Neutrophil (primary cell): ENCODE results near the gene LOXL4.

Experiments
- H3K27ac ChIP-seq: fragments of 200-600 bp; sonication (generic); 2 replicates; pipeline ENCODE4 v1.5.1; 2016; ENCODE audit warnings: mild to moderate bottlenecking, moderate library complexity
- H3K27me3 ChIP-seq: fragments of 200-600 bp; sonication (generic); 2 replicates; pipeline ENCODE4 v1.6.0; 2016; ENCODE audit warnings: mild to moderate bottlenecking
- H3K36me3 ChIP-seq: fragments of 200-600 bp; sonication (generic); 2 replicates; pipeline ENCODE4 v1.5.1; 2017
- H3K4me1 ChIP-seq, 2 experiments: fragments of 200-600 bp in 1 of 2; sonication (generic) in 1 of 2; 1 replicate in 1 of 2; 2 replicates in 1 of 2; pipeline versions ENCODE4 v1.5.1 to v1.6.1; 2013 to 2016; ENCODE audit warnings: low read depth in 1 of 2, low read length in 1 of 2, mild to moderate bottlenecking in 1 of 2, moderate library complexity in 1 of 2; ENCODE audit not compliant: control insufficient read depth in 1 of 2, insufficient read depth in 1 of 2
- H3K4me3 ChIP-seq, 2 experiments: fragments of 200-600 bp in 1 of 2; sonication (generic) in 1 of 2; 1 replicate in 1 of 2; 2 replicates in 1 of 2; pipeline ENCODE4 v1.5.1; 2013 to 2016; ENCODE audit warnings: low read depth in 1 of 2, low read length in 1 of 2, mild to moderate bottlenecking in 1 of 2, moderate library complexity in 1 of 2
- H3K9me3 ChIP-seq: fragments of 200-600 bp; sonication (generic); 2 replicates; pipeline ENCODE4 v1.5.1; 2016
- TF ChIP-seq, protein P1 (sequence below): fragments of 200-600 bp; sonication (generic); IDR thresholded peaks from 2 replicates; pipeline ENCODE4 v1.5.1; 2016; ENCODE audit warnings: antibody characterized with exemption

Gene LOXL4

DNA sequence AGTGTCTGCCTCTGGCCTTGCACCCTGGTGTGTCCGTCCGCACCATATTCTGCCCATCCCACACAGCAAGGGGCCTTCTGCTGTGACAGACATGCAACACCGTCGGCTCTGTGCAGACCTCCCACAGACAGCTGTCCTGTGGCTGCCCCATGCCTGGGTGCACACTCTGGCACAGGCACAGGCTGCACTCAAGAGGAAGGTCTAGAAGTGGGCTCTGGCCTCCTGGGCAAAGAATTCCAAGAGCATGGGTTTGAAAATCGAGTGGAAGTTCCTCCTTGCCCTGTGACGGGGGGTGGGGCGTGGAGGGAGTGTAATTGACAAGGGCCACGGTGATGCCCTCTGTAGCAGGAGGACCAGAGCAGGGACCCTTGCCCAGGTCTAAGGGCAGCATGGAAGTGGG is 4.3 kb upstream of the LOXL4 start:
- TF ChIP-seq, protein P1, sequence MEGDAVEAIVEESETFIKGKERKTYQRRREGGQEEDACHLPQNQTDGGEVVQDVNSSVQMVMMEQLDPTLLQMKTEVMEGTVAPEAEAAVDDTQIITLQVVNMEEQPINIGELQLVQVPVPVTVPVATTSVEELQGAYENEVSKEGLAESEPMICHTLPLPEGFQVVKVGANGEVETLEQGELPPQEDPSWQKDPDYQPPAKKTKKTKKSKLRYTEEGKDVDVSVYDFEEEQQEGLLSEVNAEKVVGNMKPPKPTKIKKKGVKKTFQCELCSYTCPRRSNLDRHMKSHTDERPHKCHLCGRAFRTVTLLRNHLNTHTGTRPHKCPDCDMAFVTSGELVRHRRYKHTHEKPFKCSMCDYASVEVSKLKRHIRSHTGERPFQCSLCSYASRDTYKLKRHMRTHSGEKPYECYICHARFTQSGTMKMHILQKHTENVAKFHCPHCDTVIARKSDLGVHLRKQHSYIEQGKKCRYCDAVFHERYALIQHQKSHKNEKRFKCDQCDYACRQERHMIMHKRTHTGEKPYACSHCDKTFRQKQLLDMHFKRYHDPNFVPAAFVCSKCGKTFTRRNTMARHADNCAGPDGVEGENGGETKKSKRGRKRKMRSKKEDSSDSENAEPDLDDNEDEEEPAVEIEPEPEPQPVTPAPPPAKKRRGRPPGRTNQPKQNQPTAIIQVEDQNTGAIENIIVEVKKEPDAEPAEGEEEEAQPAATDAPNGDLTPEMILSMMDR: no peak
- Histone ChIP-seq H3K27me3 (peaks cover 59% of the 10 kb centered on the region), H3K4me1 (peaks cover 4 to 9% of the 10 kb centered on the region in 2 experiments), H3K27ac (no peak overlapping the region), H3K9me3 (no peaks in the 10 kb centered on the region), H3K36me3 (no peaks in the 10 kb centered on the region), H3K4me3 (no peak overlapping the region)

DNA sequence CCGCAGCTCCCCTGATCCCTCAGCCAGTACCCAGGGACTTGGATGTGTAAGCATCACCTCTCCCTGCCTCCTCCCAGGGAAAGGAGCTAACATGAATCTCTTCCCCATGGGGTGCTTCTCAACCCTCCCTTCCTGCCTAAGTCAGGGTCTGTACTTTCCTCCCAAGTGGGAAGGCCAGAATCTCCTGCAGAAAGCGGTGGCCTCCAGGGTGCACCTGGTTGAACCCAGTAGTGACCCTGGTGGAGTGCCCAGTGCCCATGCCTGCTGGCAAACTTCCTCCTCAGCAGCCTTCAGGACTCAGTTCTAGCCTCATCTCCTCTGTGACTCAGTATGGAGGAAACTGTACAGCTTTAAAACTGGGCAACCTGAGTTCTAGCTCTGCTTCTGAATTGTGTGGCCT is 2.8 kb upstream of the LOXL4 start:
- Histone ChIP-seq H3K36me3 (no peaks in the 10 kb centered on the region), H3K9me3 (no peaks in the 10 kb centered on the region), H3K27me3 (peaks cover 67% of the 10 kb centered on the region), H3K4me3 (no peak overlapping the region), H3K27ac (no peak overlapping the region), H3K4me1 (peaks cover 4 to 10% of the 10 kb centered on the region in 2 experiments)
- TF ChIP-seq, protein P1: no peak

DNA sequence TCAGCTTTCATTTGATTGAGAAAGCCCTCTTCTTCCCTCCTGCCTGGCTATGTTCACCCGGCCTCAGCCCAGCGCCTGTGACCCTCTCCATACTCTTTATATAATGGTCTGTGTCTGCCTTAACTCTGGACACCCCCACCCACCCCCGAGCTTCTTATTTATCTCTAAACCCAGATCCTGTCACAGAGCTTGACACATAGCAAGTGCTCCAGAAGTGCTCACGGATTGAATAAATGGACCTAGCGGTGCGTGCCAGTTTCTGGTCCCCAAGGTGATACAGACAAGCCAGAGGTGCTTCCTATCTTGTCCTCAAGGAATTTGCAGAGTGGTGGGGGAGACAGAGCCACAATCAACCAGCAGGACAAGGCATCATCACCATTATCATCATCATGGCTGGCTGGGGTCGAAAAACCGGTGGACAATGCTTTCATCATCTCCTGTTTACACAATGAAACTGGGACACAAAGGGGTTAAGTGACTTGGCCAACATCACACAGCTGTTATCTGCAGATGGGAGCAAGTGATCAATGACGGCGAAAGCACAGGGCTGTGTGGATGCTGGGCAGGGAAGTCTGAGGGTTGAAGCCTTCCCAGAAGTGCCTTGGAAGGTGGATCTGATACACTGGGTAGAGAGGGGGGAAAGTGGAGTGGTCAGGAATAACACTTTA is 2.2 kb upstream of the LOXL4 start:
- Histone ChIP-seq H3K27me3 (peaks cover 70% of the 10 kb centered on the region), H3K27ac (no peak overlapping the region), H3K4me1 (peaks cover 4 to 10% of the 10 kb centered on the region in 2 experiments), H3K36me3 (no peaks in the 10 kb centered on the region), H3K4me3 (no peak overlapping the region), H3K9me3 (no peaks in the 10 kb centered on the region)
- TF ChIP-seq, protein P1: no peak

DNA sequence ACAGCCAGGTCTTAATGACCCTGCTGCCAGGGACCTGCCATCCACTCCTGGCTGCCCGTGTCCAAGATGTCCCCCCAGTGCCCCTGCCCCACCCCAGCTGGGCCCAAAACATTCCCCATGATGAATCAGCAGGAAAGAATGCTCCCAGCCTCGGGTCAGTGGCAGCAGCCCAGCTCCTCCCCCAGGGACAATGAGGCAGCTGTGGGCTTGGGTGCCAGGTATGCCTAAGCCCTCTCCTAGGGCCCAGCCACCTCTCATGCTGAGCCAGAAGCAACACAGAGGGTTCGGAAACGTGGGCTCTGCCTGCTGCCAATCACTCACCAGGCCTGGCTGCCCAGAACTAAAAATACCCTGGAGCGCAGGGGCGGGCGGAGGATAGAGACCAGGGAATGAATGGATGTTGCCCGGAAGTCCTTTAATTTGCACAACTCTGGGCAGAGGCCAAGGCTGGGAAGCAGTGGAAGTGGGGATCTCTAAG is 1.5 kb upstream of the LOXL4 start:
- TF ChIP-seq, protein P1: no peak
- Histone ChIP-seq H3K9me3 (no peaks in the 10 kb centered on the region), H3K27me3 (peaks cover 77% of the 10 kb centered on the region), H3K4me1 (peaks cover 4 to 11% of the 10 kb centered on the region in 2 experiments), H3K27ac (no peak overlapping the region), H3K36me3 (no peaks in the 10 kb centered on the region), H3K4me3 (no peak overlapping the region)

DNA sequence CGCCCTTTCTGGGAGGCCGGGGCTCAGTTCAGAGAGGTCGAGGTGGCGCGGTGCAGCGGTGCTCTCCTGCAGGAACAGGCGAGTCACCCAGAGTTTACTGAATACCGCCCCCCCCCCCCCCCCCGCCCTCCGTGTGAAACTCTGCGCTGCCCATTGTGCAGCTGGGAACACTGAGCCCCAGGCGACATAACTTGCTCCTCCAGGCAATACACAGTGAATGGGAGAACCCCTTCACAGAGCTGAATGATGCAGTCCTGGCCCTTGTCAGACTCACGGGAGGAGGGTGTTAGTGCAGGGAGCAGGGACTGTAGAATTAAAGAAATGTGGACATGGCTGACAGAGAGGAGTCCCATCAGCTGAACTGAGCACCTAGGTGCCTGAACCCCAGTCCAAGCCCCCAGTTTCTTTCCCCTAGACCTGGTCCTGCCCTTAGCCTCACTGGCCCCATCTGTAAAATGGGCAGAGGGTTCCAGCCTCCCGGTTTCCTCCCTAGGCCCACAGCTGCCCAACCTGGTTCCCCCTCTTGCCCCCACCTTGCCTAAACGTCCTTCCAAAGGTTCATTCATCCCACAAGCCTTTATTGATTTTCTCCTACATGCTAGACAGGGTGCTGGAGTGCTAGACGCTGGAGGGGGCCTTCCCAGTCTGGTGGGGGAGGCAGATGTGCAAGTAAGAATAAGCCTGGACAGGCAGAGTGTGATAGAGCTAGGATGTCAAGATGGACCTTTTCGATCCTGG is 869 bp upstream of the LOXL4 start:
- Histone ChIP-seq H3K27ac (no peak overlapping the region), H3K27me3 (peaks cover 83% of the 10 kb centered on the region), H3K4me3 (no peak overlapping the region), H3K9me3 (no peaks in the 10 kb centered on the region), H3K36me3 (no peaks in the 10 kb centered on the region), H3K4me1 (peaks cover 11 to 17% of the 10 kb centered on the region in 2 experiments)
- TF ChIP-seq, protein P1: no peak
